NCI-H2029 (cell line): ENCODE results near the gene NAV2.
"Not testable (repeated sequence)": the region's sequence is repeated elsewhere in the genome, so short reads cannot be mapped to it uniquely, and the experiment has no call there.

Source experiments
- DNase-seq: peaks from one replicate; lab custom pipeline; 2025; lab: John Stamatoyannopoulos, UW

The NAV2 gene

GRCh38 chr11:20060181-20060580 is 347.5 kb downstream of the NAV2 start:
- DNase-seq, result no peak

GRCh38 chr11:20060647-20061205 is 348.1 kb downstream of the NAV2 start:
- DNase-seq, result no peak

- no peak for DNase-seq
These were observed 349.1 kb downstream of the NAV2 start for GRCh38 chr11:20061776-20062175.

- DNase-seq, result no peak
These were observed 352.3 kb downstream of the NAV2 start for GRCh38 chr11:20064961-20065405.

GRCh38 chr11:20065406-20065805 is 352.8 kb downstream of the NAV2 start:
- DNase-seq, result no peak

- no peak for DNase-seq
These were observed 353.6 kb downstream of the NAV2 start for GRCh38 chr11:20066013-20066782.

- no peak for DNase-seq
These were observed 354.1 kb downstream of the NAV2 start for GRCh38 chr11:20066783-20067156.

- no peak for DNase-seq
These were observed 355.0 kb downstream of the NAV2 start for GRCh38 chr11:20067665-20068064.

GRCh38 chr11:20068691-20069090 is 356.1 kb downstream of the NAV2 start:
- peak; percentile 38 for DNase-seq

GRCh38 chr11:20070459-20070858 is 357.8 kb downstream of the NAV2 start:
- peak; percentile 97 for DNase-seq

- no peak for DNase-seq
These were observed 363.0 kb downstream of the NAV2 start for GRCh38 chr11:20075627-20076026.

- no peak for DNase-seq
These were observed 366.2 kb downstream of the NAV2 start for GRCh38 chr11:20078846-20079245.

GRCh38 chr11:20080032-20080685 is 367.5 kb downstream of the NAV2 start:
- DNase-seq, result no peak

- DNase-seq, result no peak
These were observed 368.7 kb downstream of the NAV2 start for GRCh38 chr11:20081336-20081735.

GRCh38 chr11:20083877-20084276 is 371.2 kb downstream of the NAV2 start:
- DNase-seq, result not testable (repeated sequence)

GRCh38 chr11:20084921-20085814 is 372.5 kb downstream of the NAV2 start:
- DNase-seq, result no peak

- DNase-seq, result no peak
These were observed 373.3 kb downstream of the NAV2 start for GRCh38 chr11:20085918-20086317.

- no peak for DNase-seq
These were observed 374.5 kb downstream of the NAV2 start for GRCh38 chr11:20087118-20087521.

- no peak for DNase-seq
These were observed 376.0 kb downstream of the NAV2 start for GRCh38 chr11:20088397-20089225.

GRCh38 chr11:20089367-20089766 is 376.7 kb downstream of the NAV2 start:
- no peak for DNase-seq
